IMR-90 (cell line): ENCODE results near the gene ZYX. TPM values are rescaled to one million over a fixed set of nuclear protein-coding genes. Genes with fewer than 3 reads are reported as not detected.

Source experiments
- ATAC-seq: fragments of 200-7000 bp; cut with Tn5 transposase; 2 replicates; pipeline ENCODE4 v1.9.1; 2020; ENCODE audit warnings: low read depth, mild to moderate bottlenecking, moderate library complexity
- BruUV-seq: library from RNA; stranded (reverse); fragments of 400-500 nt; replicated peaks from 2 replicates; lab custom pipeline; 2021; lab: Mats Ljungman, UMichigan
- CTCF ChIA-PET: fragments of 300-600 bp; formaldehyde crosslinking; extraction: SDS; loops from one replicate; lab custom pipeline; 2021; ENCODE audit warnings: antibody characterized with exemption; lab: Yijun Ruan, JAX
- POLR2A ChIA-PET: fragments of 300-600 bp; sonication (Branson Sonifier 250); formaldehyde crosslinking; loops from one replicate; lab custom pipeline; 2022; ENCODE audit warnings: antibody characterized with exemption; ENCODE audit not compliant: unreplicated experiment; lab: Charles Lee
- DNase-seq: peaks from one replicate; pipeline ENCODE4 v3.0.0; 2013
- H2AFZ ChIP-seq: replicated peaks from 2 replicates; pipeline ENCODE3; 2013; ENCODE audit warnings: low read length, mild to moderate bottlenecking; ENCODE audit not compliant: poor library complexity
- H2AK5ac ChIP-seq: 2 replicates; pipeline ENCODE4 v1.6.1; 2013; ENCODE audit warnings: low read depth, low read length, inconsistent platforms
- H2AK9ac ChIP-seq: replicated peaks from 2 replicates; pipeline ENCODE3; 2013; ENCODE audit warnings: mild to moderate bottlenecking, low read depth, low read length, moderate library complexity; ENCODE audit not compliant: poor library complexity
- H2BK120ac ChIP-seq: 2 replicates; pipeline ENCODE4 v1.6.1; 2013; ENCODE audit warnings: low read depth, low read length, inconsistent platforms
- H2BK15ac ChIP-seq: 3 replicates; pipeline ENCODE4 v1.6.1; 2013; ENCODE audit warnings: low read depth, low read length, inconsistent platforms
- H2BK20ac ChIP-seq: 2 replicates; pipeline ENCODE4 v1.6.1; 2013; ENCODE audit warnings: low read depth, mild to moderate bottlenecking, inconsistent platforms, low read length, moderate library complexity
- H2BK5ac ChIP-seq: 2 replicates; pipeline ENCODE4 v1.6.1; 2013; ENCODE audit warnings: mild to moderate bottlenecking, low read depth, low read length, inconsistent platforms; ENCODE audit not compliant: poor library complexity, severe bottlenecking
- H3K14ac ChIP-seq: replicated peaks from 2 replicates; pipeline ENCODE4 v1.6.1; 2013; ENCODE audit warnings: low read depth, low read length, inconsistent platforms
- H3K18ac ChIP-seq: 2 replicates; pipeline ENCODE4 v1.6.1; 2013; ENCODE audit warnings: low read depth, low read length, control low read depth
- H3K23ac ChIP-seq: 2 replicates; pipeline ENCODE4 v1.6.1; 2013; ENCODE audit warnings: low read depth, low read length, inconsistent platforms
- H3K27ac ChIP-seq: 2 replicates; pipeline ENCODE4 v1.5.1; 2013; ENCODE audit warnings: mild to moderate bottlenecking, control low read depth, low read length; ENCODE audit not compliant: insufficient read depth
- H3K27me3 ChIP-seq: 2 replicates; pipeline ENCODE4 v1.6.1; 2013; ENCODE audit warnings: low read length; ENCODE audit not compliant: control insufficient read depth, insufficient read depth
- H3K36me3 ChIP-seq: 2 replicates; pipeline ENCODE4 v1.6.1; 2013; ENCODE audit warnings: low read length, mixed read lengths; ENCODE audit not compliant: control insufficient read depth, insufficient read depth
- H3K4ac ChIP-seq: 2 replicates; pipeline ENCODE4 v1.6.1; 2013; ENCODE audit warnings: low read depth, low read length, inconsistent platforms
- H3K4me1 ChIP-seq: 2 replicates; pipeline ENCODE4 v1.6.1; 2013; ENCODE audit warnings: low read length, mixed read lengths; ENCODE audit not compliant: control insufficient read depth, insufficient read depth
- H3K4me2 ChIP-seq: 2 replicates; pipeline ENCODE4 v1.6.1; 2013; ENCODE audit warnings: low read depth, mild to moderate bottlenecking, control low read depth, low read length, moderate library complexity
- H3K4me3 ChIP-seq: 2 replicates; pipeline ENCODE4 v1.5.1; 2013; ENCODE audit warnings: low read depth, mild to moderate bottlenecking, control low read depth, low read length, moderate library complexity; ENCODE audit not compliant: insufficient read depth
- H3K56ac ChIP-seq: 2 replicates; pipeline ENCODE4 v1.6.1; 2013; ENCODE audit warnings: low read length, inconsistent platforms; ENCODE audit not compliant: insufficient read depth; ENCODE audit errors: extremely low read depth
- H3K79me1 ChIP-seq, 2 experiments: 2 replicates each; pipeline ENCODE4 v1.6.1; 2013; ENCODE audit warnings: low read length in 2 of 2, inconsistent platforms in 1 of 2, low read depth in 1 of 2
- H3K9ac ChIP-seq: 2 replicates; pipeline ENCODE4 v1.6.1; 2013; ENCODE audit warnings: low read depth, low read length, control low read depth
- H3K9me1 ChIP-seq: 2 replicates; pipeline ENCODE4 v1.6.1; 2013; ENCODE audit warnings: low read length, inconsistent platforms; ENCODE audit not compliant: insufficient read depth
- H3K9me3 ChIP-seq: 2 replicates; pipeline ENCODE4 v1.6.1; 2013; ENCODE audit warnings: low read length; ENCODE audit not compliant: control insufficient read depth, insufficient read depth
- H4K20me1 ChIP-seq: 2 replicates; pipeline ENCODE4 v1.6.1; 2013; ENCODE audit warnings: low read length, inconsistent platforms; ENCODE audit not compliant: insufficient read depth
- H4K5ac ChIP-seq: 2 replicates; pipeline ENCODE4 v1.6.1; 2013; ENCODE audit warnings: mild to moderate bottlenecking, low read depth, low read length, control low read depth
- H4K8ac ChIP-seq, 2 experiments: 2 replicates each; pipeline ENCODE4 v1.6.1; 2013; ENCODE audit warnings: low read depth in 2 of 2, low read length in 2 of 2, control low read depth in 1 of 2, inconsistent platforms in 1 of 2
- H4K91ac ChIP-seq: 2 replicates; pipeline ENCODE4 v1.6.1; 2013; ENCODE audit warnings: low read depth, low read length, inconsistent platforms; ENCODE audit not compliant: insufficient read depth
- BHLHE40 ChIP-seq: fragments of 150-350 bp; IDR thresholded peaks from 2 replicates; pipeline ENCODE4 v1.6.1; 2016; ENCODE audit warnings: mild to moderate bottlenecking, low read depth, low read length
- CEBPB ChIP-seq: IDR thresholded peaks from 2 replicates; pipeline ENCODE4 v1.6.1; 2012; ENCODE audit warnings: low read depth, low read length, improper control_type of control experiment
- CHD1 ChIP-seq: IDR thresholded peaks from 2 replicates; pipeline ENCODE4 v1.6.1; 2012; ENCODE audit warnings: low read depth, low read length, improper control_type of control experiment
- CTCF ChIP-seq: conservative IDR thresholded peaks from 2 replicates; pipeline ENCODE4 v1.5.1; 2012; ENCODE audit warnings: mild to moderate bottlenecking, low read depth, low read length, improper control_type of control experiment
- FOS ChIP-seq: fragments of 150-350 bp; IDR thresholded peaks from 2 replicates; pipeline ENCODE4 v1.6.1; 2016; ENCODE audit warnings: low read depth, low read length
- MAFK ChIP-seq: IDR thresholded peaks from 2 replicates; pipeline ENCODE4 v1.6.1; 2012; ENCODE audit warnings: low read depth, low read length, improper control_type of control experiment
- MXI1 ChIP-seq: IDR thresholded peaks from 2 replicates; pipeline ENCODE4 v1.6.1; 2012; ENCODE audit warnings: low read depth, mild to moderate bottlenecking, low read length, moderate library complexity, borderline replicate concordance
- NFE2L2 ChIP-seq: fragments of 150-350 bp; IDR thresholded peaks from 2 replicates; pipeline ENCODE4 v1.6.1; 2016; ENCODE audit warnings: low read depth, mild to moderate bottlenecking, low read length
- POLR2A ChIP-seq: IDR thresholded peaks from 2 replicates; pipeline ENCODE4 v1.6.1; 2012; ENCODE audit warnings: mild to moderate bottlenecking, low read depth, low read length
- RAD21 ChIP-seq: IDR thresholded peaks from 2 replicates; pipeline ENCODE4 v1.6.1; 2012; ENCODE audit warnings: low read length, improper control_type of control experiment
- RCOR1 ChIP-seq: IDR thresholded peaks from 2 replicates; pipeline ENCODE4 v1.6.1; 2012; ENCODE audit warnings: mild to moderate bottlenecking, low read length, improper control_type of control experiment; ENCODE audit not compliant: insufficient replicate concordance
- RFX5 ChIP-seq: IDR thresholded peaks from 2 replicates; pipeline ENCODE4 v1.8.0; 2012; ENCODE audit warnings: low read depth, mild to moderate bottlenecking, low read length, moderate library complexity
- SMC3 ChIP-seq: fragments of 150-350 bp; IDR thresholded peaks from 2 replicates; pipeline ENCODE4 v1.6.1; 2016; ENCODE audit warnings: low read depth, mild to moderate bottlenecking, antibody characterized with exemption, low read length, moderate library complexity
- USF2 ChIP-seq: fragments of 150-350 bp; IDR thresholded peaks from 2 replicates; pipeline ENCODE4 v1.6.1; 2017; ENCODE audit warnings: mild to moderate bottlenecking, antibody characterized with exemption, low read length, low read depth
- WGBS, 2 experiments: methylation state at CpG; one replicate each; pipeline versions ENCODE4 v1.1.5 to v1.1.7; 2013; ENCODE audit warnings: missing lambda C conversion rate in 2 of 2; ENCODE audit not compliant: insufficient read length in 1 of 2; ENCODE audit errors: extremely low coverage in 2 of 2; 5-methylcytosine and 5-hydroxymethylcytosine counted together
- dilution Hi-C: fragments of 300-500 bp; cut with HindIII; formaldehyde crosslinking; loops from one replicate; pipeline ENCODE4 v1.14.3; 2018; ENCODE audit warnings: low sequenced_read_pairs; ENCODE audit not compliant: unreplicated experiment
- in situ Hi-C: fragments of 300-500 bp; cut with MboI; formaldehyde crosslinking; loops from 3 replicates; pipeline ENCODE4 v1.14.3; 2019; ENCODE audit warnings: low sequenced_read_pairs, inconsistent platforms, mixed read lengths
- intact Hi-C: fragments of 100-400 bp; cut with micrococcal nuclease; formaldehyde crosslinking; loops from 2 replicates; pipeline ENCODE4 v1.10.0; 2022
- polyA plus RNA-seq, 3 experiments: library from polyadenylated mRNA; depleted of rRNA; stranded (reverse); fragments of >200 nt; gene quantifications; 2 replicates each; pipeline ENCODE4 v1.2.3, GENCODE V29; 2012; ENCODE audit warnings: low replicate concordance in 1 of 3
- total RNA-seq: library from RNA; depleted of rRNA; stranded (reverse); fragments of >200 nt; gene quantifications from 2 replicates; pipeline ENCODE4 v1.2.3, GENCODE V29; 2012
- TF ChIP-seq, protein P1 (sequence below): fragments of 150-350 bp; IDR thresholded peaks from 2 replicates; pipeline ENCODE4 v1.6.1; 2016; ENCODE audit warnings: low read depth, mild to moderate bottlenecking, low read length, moderate library complexity, borderline replicate concordance

ZYX gene
- total and polyA plus RNA-seq, 2 of the 4 experiments (the other 2 are of a cell fraction), result 22.6 to 334 TPM

GRCh38 chr7:143431109-143431508 lies 50.0 kb downstream of the ZYX start:
- CTCF ChIA-PET, result no interaction called here
- Histone ChIP-seq H3K79me1 (no peaks in the 10 kb centered on the region), H4K5ac (no peak overlapping the region), H3K27ac (no peak overlapping the region), H3K36me3 (no peaks in the 10 kb centered on the region), H3K9me1 (no peaks in the 10 kb centered on the region), H2AK5ac (no peak overlapping the region), H3K4me3 (no peak overlapping the region), H3K4me2 (no peak overlapping the region), H3K23ac (no peak overlapping the region), H3K18ac (no peak overlapping the region), H2AFZ (no peak overlapping the region), H2BK15ac (no peak overlapping the region), H2AK9ac (no peak overlapping the region), H3K56ac (no peak overlapping the region), H2BK20ac (no peak overlapping the region), H4K20me1 (no peaks in the 10 kb centered on the region), H4K8ac (no peak overlapping the region), H2BK5ac (no peak overlapping the region), H3K9ac (no peak overlapping the region), H4K91ac (no peak overlapping the region), H3K9me3 (no peaks in the 10 kb centered on the region), H2BK120ac (no peak overlapping the region), H3K4me1 (peaks cover 6% of the 10 kb centered on the region), H3K27me3 (no peaks in the 10 kb centered on the region), H3K14ac (no peak overlapping the region), H3K4ac (no peak overlapping the region)
- WGBS, 2 experiments, result no CpG with 5 or more reads among the region's 2 CpGs
- dilution Hi-C loops, result no loop called here
- TF ChIP-seq SMC3 (no peak), RCOR1 (no peak), MXI1 (no peak), NFE2L2 (no peak), USF2 (no peak), BHLHE40 (no peak), RFX5 (no peak), CHD1 (no peak), MAFK (no peak), FOS (no peak), POLR2A (no peak), CEBPB (no peak), RAD21 (no peak), CTCF (no peak)
- TF ChIP-seq, protein P1, sequence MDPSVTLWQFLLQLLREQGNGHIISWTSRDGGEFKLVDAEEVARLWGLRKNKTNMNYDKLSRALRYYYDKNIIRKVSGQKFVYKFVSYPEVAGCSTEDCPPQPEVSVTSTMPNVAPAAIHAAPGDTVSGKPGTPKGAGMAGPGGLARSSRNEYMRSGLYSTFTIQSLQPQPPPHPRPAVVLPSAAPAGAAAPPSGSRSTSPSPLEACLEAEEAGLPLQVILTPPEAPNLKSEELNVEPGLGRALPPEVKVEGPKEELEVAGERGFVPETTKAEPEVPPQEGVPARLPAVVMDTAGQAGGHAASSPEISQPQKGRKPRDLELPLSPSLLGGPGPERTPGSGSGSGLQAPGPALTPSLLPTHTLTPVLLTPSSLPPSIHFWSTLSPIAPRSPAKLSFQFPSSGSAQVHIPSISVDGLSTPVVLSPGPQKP, result no peak
- DNase-seq (no peak), ATAC-seq (no peak)
- in situ Hi-C loops, result loop anchor here (25.0 kb wide), 1 partner anchor 419 kb away; no protein-coding TSS in a partner anchor
- BruUV-seq, result no TSS peak
- intact Hi-C loops, result loop anchor here (2.0 to 5.0 kb wide), 2 partner anchors 26 to 51 kb away; no protein-coding TSS in a partner anchor
- POLR2A ChIA-PET, result no interaction called here
